HPDE6-E6E7 (cell line): ENCODE results near the gene NEU1.

ENCODE experiments used
- DNase-seq: peaks from one replicate; pipeline ENCODE4 v3.0.0; 2011; ENCODE audit warnings: missing footprints; ENCODE audit errors: extremely low spot score

Gene NEU1

DNA sequence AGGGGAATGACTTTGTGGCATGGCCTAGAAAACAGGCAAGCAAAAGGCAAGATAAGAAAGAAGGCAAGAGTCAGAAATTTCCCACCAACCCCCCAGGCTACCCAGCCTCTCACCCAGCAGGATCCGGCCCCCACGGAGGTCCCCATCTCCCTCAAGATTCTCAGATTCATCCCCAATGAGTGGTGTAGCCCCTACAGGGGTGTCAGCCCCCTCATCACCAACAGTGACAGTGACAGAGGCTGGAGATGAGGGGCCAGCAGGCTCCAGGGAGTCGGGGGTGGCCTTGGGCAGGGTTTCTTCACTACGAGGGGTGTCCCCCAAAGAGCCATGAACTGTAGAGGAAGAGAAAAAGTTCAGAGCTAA, 33.9 kb upstream of the NEU1 start:
- no peak for DNase-seq

DNA sequence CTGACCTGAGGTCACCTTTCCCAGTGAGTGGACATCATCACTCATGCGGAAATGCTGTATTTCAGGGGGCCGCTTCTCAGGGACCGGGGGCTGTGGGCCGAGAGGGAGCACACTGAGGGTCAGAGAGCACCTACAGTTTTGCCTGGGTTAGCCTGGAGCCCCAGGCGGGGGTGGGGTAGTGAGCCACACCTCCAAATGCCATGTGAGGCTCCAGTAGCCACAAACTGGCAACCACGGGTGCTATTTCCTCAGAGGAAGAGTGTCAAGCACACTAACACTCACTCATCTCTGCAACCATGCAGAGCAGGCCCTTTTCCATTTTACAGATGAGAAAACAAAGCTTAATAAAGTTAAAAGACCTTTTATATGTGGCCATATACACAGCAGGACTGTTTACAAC, 30.2 kb upstream of the NEU1 start:
- no peak for DNase-seq

DNA sequence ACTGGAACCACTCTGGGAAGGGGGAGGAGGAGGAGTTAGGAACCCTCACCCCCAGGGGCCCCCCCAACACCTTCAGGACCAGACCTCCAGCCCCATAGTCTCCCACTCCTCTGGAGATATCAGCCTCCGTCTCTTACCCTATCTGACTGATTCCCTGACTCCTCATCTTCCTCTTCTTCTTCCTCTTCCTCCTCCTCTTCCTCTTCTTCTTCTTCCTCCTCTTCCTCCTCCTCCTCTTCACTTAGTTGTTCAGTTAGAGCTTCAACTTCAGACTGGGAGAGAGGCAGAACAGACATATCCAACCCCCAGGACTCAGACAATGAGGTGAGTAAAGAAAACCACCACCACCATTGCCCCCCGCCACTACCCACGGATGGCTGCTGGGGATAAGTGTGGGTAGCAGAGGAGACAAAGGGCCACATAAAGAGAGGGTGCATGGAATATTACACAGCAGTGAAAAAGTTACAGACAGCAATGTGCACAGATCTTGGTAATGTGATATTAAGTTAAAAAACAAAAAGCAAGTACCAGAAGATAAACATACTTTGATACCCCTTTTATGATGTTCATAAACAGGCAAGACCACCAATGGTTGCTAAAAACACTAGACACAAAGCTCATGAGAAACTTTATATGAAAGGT, 26.8 kb upstream of the NEU1 start:
- no peak for DNase-seq

DNA sequence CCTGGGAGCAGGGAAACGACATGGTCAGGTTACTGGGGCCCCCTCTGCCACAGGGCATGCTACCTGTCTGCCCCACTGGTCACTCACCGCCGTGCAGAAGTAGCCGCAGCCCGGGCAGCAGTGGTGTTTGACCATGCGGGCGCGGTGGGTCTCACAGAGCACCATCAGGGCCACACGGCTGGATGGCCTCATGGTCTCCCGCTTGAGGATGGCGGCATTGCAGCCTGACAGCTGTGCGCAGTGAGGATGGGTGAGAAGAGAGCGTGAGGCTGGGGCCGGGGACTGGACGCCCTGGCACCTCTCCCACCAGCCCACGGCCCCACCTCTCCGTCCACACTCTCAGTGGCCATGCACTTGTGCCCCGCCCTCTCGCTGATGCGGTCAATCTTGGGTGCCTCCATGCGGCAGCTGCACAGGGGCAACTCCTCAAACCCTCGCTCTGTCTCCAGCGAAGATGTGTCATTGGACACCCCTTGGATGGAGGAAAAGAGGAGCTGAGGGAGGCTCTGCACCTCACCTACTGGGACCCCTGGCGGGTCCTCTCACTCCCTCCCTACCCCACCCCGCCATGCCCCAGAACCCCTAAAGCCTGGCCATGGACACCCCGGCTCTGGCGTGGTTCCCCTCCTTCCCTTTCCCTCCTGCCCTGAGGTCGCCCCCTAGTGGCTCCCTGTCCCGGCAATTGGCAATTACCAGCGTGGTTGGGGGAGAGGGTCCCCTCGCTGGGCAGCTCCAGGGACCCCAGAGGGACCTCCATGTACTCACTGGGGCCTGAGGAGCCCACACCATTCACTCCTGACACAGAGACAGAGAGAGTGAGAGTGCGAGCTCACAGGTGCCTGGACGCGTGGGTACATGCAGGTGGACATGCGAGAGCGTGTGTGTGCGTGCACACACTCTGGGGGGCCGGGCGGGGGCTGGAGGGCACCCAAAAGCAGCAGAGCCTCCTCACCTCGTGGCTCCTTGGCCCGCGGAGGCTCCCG, 25.9 kb upstream of the NEU1 start:
- DNase-seq = no peak

DNA sequence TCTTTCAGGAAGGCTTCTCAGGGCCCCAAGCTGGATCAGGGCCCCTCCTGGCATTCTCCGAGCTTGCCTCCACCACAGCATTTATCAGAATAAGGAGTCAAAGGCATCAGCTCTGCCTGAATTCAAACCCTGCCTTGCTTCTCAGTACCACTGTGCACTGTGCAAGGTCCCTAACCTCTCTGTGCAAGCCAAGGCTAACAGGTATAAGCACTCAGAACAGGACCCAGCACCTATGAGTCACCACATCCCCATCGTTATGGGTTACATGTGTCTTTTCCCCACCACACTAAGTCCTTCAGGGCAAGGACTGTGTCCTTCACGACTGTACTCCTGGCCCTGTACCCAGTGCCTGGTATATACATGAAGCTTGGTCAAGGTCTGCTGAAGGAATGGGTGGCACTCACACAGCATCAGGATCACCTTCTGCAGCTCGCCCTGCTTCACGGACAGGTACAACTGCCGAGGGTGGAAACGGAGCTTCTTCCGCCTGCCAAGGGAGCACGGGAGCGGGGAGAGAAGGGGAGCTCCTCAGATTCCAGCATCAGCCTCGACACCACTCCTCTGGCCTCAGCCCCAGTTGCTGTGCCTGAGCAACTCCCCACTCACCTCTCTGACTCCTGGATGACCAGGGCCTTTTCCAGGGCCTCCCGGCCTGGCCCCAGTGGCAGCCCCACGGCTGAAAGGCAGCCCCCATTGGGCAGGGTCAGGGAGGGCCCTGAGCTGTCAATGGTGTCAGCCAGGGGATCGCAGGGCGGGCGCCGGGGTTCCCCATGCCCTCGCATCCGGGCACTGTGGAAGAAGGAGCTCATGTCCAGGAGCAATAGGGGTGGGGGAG, 24.8 kb upstream of the NEU1 start:
- no peak for DNase-seq

DNA sequence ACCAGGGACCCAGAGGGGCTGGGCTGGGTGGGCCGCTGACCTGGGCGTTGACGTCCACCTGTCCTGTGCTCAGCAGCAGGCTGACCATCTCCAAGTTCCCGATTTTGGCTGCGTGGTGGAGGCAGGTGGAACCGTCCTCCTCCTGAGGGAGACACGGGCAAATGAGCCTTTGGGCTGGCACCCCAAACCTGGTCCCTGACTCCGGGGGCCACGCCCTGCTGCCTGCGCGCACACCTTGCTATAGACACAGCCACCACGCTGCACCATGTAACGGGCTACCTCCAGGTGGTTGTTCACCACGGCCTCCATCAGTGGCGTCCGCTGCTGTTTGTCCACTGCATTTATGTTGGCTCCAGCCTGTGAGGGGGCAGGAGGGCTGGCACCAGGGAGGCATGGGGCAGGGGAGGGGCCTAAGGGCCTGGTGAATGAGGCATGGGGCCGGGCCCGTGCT, 23.9 kb upstream of the NEU1 start:
- no peak for DNase-seq

DNA sequence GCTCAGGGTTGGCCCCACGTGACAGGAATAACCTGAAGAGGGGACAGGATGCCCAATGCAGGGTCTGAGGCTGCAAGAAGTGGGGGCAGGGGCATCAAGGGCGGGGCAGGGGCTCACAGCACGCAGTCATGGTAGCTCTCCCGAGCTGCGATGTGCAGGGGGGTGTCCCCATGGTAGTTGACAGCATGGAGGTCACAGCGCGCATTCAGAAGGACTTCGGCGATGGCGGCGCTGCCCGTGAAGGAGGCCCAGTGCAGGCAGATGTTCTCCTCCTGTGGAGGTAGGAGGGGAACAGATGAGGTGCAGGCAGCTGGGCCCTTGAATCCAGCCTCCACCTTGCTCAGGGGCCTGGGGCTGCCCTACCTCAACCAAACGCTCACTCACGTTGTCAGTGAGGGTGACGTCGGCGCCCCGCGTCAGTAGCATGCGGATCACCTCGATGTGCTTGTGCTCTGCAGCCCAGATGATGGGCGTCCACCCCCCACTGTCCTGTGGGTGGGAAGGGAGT, 22.0 kb upstream of the NEU1 start:
- no peak for DNase-seq

DNA sequence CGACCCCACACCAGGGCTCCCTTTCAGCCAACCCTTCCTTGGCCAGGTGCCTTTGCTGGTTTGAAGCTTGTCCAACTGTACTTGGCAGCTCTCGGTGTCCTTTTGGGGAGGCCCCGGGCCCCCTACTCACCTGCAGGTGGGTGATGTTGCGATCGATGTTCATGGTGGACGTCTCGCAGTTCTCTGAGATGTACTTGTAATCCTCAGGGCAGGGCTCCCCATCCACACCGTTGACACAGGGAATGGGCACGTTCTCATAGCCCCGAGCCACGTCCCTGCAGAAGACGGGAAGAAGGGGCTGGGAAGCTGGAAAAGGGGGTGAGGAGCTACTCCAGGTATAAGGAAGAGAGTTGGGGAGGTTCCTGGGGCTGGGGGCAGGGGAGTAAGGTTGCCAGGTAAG, 21.1 kb upstream of the NEU1 start:
- DNase-seq = no peak

DNA sequence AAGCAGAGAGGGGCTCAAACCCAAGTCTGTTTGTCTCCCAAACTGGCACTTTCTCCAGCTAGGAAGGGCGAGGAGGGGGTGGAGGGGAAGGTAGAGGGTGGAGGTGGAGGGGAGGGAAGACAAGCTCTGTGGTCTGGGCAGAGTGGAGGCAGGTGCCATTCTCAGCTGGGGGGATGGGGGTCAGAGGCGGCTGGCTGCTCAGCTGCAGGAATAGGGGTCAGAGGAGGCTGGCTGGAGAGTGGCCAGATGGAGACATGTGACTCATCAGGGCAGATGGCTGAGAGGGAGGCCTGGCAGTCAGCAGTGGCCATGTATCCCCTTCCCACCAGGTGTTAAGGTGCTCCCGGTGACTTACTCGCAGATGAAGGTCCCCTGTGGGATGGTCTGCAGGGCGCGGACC, 19.7 kb upstream of the NEU1 start:
- DNase-seq = no peak

DNA sequence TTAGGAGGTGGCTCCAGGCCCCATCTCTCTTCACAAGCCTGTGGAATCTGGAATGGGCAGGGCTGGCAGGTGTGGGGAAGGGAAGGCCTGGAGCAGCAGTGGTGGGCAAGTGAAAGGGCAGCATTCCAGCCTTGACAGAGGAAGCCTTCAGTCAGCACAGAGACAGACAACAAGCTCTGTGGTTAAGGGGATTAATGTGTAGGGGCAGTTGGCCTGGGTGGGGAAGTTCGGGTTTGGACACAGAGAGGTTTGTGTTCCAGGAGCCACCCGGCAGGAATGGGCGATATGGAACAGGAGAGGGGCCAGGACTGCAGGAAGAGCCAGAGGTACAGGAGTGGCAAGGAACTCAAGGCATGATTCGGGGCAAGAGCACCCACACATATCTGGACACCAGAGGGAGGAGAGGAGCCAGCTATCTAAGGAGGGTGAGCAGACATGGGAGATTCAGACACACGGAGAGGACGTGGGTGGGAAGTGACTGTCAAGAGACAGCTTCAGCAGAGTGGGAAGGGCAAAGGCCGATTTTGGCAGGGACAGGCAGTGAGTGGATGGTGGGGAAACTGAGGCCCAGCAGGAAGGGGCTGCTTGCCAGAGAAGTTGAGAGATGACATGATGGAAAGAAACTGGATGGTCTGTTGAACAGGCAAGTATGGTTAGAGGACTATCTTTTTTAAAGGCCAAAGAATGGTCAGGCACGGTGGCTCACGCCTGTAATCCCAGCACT, 18.7 kb upstream of the NEU1 start:
- no peak for DNase-seq

DNA sequence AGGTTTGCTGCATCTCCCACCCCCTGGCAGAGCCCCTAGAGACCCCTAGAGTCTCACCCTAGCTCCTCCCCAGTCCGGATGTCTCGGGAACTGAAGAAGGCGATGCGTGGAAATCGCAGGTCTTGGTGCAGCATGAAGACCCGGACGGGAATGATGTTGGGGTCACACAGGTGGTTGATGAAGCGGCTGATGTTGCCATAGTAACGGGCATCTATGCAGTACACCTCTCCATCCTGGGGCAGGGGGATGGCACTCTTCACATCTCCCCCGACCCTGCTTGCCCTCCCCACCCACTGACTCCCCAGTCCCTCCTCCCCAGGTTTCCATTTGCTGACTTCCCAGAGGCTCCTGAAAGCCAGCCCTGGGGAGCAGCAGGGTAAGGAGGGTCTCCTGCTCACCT, 18.0 kb upstream of the NEU1 start:
- no peak for DNase-seq

DNA sequence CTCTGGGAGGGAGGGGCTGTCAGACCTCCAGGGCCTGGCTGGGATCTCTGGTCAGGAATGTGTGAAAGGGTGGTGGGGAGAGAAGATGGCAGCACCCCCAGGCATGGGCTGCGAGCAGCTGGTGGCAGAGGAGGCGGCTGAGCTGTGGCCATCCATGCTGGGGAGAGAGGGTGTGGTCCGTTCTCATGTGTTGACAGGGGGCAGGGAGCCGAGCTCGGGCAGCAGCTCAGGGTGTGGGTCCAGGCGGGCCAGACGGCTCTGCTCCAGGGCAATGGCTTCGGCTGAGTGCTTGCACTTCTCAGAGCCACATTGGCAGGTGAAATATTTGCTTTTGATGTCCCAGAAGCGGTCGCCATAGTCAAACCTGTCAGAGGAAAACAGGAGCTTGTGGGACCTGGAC, 17.3 kb upstream of the NEU1 start:
- no peak for DNase-seq

DNA sequence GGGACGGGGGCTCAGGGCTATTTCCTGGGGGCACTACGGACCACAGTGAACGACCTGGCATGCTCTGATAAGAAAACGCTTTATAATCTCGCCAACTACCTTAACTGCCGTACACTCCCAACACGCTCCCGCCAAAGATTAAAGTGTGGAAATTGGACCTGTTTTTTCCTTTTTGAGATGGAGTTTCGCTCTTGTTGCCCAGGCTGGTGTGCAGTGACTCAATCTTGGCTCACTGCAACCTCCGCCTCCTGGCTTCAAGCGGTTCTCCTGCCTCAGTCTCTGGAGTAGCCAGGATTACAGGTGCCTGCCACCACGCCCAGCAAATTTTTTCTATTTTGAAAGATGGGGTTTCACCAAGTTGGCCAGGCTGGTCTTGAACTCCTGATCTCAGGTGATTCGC, 16.5 kb upstream of the NEU1 start:
- no peak for DNase-seq

DNA sequence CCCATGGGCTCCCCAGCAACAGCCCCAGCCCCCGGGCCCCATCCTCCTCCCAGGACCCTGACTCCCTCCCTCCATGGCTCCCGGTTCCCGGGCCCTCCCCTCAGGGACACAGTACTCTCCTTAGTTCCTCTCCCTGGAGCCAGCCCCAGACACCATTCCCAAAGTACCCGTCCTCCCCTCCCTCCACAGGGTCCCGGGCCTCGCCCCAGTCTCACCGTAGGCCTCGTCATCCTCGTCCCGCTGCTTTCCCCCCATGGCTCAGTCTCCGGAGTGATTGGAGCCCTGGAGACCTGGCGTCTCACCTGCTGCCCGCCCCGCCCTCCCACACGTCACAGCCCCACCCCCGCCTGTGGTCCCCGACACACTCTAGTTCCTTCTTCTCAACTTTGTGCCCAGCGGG, 16.1 kb upstream of the NEU1 start, which contains the start of gene SLC44A4:
SLC44A4 (minus strand) TSS at position 272 of the 400 bp plus-strand sequence; CDS start at position 255, 17 bp downstream.
- DNase-seq = no peak

DNA sequence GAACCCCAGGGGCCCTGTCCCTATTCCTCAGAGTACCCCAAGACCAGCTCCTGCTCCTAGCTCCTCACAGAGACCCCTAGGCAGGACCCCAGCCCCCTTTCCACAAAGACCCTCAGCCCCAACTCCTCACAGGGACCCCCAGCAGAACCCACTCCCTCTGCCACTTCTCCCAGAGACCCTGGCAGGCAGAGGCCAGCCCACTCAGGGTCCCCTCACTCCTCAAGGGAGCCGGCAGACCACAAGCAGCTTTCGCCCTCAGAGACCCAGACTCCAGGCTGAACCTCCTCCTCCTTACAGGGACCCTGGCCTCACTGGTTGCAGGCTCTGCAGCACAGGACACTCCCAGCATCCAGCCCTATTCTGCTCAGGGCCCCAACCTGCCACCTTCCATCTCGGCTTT, 15.6 kb upstream of the NEU1 start:
- no peak for DNase-seq

DNA sequence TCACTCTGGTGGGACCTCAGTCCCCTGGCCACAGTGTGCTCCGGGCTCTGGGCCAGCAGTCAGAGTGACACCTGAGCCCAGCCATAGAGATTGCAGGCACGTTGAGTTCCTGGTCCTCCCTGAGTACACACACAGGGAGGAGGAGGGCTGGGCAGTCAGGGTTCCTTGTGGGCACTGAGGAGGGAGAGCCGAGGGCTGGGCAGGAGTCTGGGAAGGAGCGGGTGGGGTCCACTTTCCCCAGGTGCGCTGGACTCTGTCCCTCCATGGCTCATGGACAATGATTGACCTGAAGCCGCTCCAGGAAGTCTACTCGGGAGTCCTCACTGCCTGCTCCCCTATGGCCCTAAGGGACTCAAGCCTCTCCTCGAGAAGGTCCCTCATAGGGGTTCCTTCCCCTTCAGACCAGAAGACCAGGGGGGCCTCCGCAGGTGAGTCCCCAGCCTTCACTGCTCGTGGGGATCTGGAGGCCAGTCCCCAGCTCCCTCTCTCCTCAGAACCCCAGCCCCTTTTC, 15.1 kb upstream of the NEU1 start:
- no peak for DNase-seq

DNA sequence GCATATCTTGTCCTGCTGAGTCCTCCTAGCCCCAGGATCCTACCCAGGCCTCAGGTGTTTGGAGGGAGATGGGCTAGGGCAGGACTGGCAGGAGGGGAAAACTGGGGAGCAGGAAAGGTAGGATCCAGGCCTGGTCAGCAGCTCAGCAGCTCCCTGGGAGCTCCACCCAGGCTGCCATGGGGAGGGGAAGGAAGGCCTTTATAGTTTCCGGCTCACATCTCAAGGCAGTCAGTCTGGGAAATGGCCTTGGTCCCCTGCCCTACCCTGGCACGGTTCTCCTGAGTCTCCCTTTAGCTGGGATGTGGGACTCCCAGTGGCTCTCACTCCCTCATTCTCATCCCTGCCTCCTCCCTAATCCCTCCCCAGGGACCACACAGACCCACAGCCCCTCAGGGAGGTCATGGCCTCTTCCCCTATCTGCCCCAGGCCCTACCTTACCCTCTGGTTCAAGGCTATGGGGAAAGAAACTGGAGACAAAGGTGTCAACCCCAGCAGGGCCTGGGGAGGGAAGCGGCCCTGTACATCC, 14.6 kb upstream of the NEU1 start:
- DNase-seq = no peak

DNA sequence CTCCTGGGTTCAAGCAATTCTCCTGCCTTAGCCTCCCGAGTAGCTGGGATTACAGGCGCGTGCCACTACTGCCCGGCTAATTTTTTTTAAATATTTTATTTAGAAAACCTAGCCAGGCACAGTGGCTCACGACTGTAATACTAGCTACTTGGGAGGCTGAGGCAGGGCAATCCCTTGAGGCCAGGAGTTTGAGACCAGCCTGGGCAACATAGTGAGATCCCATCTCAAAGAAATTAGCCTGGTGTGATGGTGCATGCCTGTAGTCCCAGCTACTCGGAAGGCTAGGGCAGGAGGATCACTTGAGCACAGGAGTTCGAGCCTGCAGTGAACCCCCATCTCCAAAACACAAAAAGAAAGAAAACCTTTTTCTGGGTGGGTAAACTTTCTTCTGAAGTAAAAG, 13.7 kb upstream of the NEU1 start:
- DNase-seq = no peak

DNA sequence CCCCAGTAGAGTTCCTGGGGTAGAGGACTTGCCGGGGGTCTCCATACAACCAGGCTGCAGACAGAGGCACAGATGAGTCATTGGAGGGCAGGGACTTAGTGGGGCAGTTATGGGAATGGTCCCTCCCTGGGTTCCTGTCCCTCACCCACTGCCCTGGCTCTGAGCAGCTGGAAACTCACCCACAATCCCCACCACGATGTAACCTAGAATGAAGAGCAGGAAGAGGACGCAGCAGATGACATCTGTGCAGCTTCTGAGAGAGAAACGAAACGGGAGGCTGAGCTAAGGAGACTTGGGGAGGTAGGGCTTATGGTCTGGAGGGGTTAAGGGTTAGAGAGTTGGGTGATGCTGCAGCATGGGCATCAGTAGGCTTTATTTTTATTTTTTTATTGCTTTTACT, 13.3 kb upstream of the NEU1 start:
- DNase-seq = no peak

DNA sequence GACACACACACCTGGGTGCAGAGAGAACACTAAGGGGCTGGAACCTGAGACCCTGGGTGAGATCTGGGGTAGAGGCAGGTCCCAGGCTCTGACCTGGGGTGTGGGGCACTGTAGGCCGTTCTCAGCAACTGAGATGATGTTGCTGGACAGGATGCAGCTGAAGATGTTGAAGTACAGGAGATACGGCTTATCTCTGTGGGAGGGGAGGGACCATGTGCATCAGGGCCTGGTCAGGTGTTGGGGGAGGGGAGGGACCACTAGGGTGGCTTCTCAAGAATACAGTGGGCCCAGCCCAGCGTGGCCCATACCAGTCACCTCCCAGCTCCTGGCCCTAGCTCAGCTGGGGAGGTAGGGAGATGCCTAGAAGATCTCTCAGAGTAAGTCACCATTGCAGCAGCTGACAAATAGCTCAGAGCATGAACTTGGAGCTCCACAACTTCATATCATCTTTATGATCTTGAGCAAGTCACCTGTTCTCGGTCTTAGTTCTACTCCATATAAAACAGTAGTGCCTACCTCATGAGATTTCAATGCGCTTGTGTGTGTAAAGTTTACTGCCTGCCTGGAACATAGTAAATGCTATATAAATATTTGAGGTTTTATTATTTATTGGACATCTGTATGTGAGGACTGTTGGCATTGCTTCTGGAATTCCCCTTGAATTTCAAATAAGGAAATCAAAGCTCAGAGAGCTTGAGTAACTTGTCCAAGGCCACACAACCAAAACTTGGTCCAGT, 12.4 kb upstream of the NEU1 start:
- DNase-seq = no peak
